PFSK-1 (cell line): ENCODE results near the gene FAM111A.

Experiments used
- FOXP2 ChIP-seq: optimal IDR thresholded peaks from 2 replicates; pipeline ENCODE3; 2011; ENCODE audit warnings: borderline replicate concordance, control low read depth, inconsistent platforms; ENCODE audit not compliant: insufficient read depth; ENCODE audit errors: extremely low read length, extremely low read depth
- POLR2AphosphoS5 ChIP-seq: IDR thresholded peaks from 2 replicates; pipeline ENCODE4 v1.6.1; 2012; ENCODE audit warnings: low read depth, mild to moderate bottlenecking, control low read depth, low read length, moderate library complexity
- SIN3A ChIP-seq: IDR thresholded peaks from 2 replicates; pipeline ENCODE4 v1.6.1; 2012; ENCODE audit warnings: mild to moderate bottlenecking, low read length, moderate library complexity, borderline replicate concordance; ENCODE audit not compliant: insufficient read depth
- TAF1 ChIP-seq: IDR thresholded peaks from 2 replicates; pipeline ENCODE4 v1.6.1; 2012; ENCODE audit warnings: low read length, control low read depth, borderline replicate concordance; ENCODE audit not compliant: insufficient read depth
- TF ChIP-seq, protein P1 (sequence below), 2 experiments: IDR thresholded peaks; 2 replicates each; pipeline versions ENCODE4 v1.6.1 to v1.8.0; 2011 to 2012; ENCODE audit warnings: low read depth in 2 of 2, low read length in 2 of 2, control low read depth in 1 of 2, inconsistent platforms in 1 of 2, mild to moderate bottlenecking in 1 of 2, moderate library complexity in 1 of 2; ENCODE audit not compliant: insufficient read depth in 1 of 2

FAM111A gene

DNA sequence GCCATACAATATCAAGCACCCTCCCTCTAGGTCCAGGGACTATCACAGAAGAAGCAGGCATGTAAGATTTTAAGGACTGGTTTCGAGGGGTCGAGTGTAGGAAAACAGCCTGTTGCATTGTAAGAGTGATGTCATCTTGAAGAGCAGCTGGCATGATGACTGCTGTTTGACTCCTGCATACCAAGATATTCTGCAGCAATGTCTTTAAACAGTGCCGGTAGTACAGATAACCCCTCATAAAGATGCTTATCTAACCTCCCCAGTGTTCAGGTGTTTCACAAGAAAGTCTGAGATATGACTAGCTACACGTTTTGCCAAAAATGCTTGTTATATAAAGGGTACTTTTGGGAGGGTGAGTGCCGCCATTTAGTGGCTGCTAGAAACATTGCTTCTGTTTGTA, 12.0 kb downstream of the FAM111A start:
- TF ChIP-seq TAF1 (no peak), POLR2AphosphoS5 (no peak), FOXP2 (no peak), SIN3A (no peak)
- TF ChIP-seq, protein P1, sequence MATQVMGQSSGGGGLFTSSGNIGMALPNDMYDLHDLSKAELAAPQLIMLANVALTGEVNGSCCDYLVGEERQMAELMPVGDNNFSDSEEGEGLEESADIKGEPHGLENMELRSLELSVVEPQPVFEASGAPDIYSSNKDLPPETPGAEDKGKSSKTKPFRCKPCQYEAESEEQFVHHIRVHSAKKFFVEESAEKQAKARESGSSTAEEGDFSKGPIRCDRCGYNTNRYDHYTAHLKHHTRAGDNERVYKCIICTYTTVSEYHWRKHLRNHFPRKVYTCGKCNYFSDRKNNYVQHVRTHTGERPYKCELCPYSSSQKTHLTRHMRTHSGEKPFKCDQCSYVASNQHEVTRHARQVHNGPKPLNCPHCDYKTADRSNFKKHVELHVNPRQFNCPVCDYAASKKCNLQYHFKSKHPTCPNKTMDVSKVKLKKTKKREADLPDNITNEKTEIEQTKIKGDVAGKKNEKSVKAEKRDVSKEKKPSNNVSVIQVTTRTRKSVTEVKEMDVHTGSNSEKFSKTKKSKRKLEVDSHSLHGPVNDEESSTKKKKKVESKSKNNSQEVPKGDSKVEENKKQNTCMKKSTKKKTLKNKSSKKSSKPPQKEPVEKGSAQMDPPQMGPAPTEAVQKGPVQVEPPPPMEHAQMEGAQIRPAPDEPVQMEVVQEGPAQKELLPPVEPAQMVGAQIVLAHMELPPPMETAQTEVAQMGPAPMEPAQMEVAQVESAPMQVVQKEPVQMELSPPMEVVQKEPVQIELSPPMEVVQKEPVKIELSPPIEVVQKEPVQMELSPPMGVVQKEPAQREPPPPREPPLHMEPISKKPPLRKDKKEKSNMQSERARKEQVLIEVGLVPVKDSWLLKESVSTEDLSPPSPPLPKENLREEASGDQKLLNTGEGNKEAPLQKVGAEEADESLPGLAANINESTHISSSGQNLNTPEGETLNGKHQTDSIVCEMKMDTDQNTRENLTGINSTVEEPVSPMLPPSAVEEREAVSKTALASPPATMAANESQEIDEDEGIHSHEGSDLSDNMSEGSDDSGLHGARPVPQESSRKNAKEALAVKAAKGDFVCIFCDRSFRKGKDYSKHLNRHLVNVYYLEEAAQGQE (IDR thresholded peaks at IDR 0.05; ENCODE audit: insufficient read depth in 1 of 2, low read depth in 2 of 2, low read length in 2 of 2) = no peak

DNA sequence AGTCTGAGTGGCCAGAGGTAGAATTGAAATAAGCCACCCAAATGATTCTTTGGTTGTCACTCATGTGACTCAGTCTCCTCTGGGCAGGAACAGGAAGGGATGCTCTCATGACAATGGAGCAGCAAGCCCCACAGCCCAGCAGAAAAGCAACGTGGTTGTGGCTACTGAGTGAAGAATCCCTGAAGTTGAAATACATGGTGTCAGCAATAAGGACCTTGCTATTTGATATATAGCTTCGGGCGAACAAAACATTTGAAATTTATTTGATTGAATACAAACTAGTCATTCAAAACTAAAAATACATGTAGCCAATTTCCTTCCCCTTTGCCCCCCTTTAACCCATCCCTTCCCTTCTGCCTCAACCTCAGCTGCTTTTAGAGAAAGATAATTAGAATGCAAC, 14.8 kb downstream of the FAM111A start:
- no peak for TF ChIP-seq FOXP2

DNA sequence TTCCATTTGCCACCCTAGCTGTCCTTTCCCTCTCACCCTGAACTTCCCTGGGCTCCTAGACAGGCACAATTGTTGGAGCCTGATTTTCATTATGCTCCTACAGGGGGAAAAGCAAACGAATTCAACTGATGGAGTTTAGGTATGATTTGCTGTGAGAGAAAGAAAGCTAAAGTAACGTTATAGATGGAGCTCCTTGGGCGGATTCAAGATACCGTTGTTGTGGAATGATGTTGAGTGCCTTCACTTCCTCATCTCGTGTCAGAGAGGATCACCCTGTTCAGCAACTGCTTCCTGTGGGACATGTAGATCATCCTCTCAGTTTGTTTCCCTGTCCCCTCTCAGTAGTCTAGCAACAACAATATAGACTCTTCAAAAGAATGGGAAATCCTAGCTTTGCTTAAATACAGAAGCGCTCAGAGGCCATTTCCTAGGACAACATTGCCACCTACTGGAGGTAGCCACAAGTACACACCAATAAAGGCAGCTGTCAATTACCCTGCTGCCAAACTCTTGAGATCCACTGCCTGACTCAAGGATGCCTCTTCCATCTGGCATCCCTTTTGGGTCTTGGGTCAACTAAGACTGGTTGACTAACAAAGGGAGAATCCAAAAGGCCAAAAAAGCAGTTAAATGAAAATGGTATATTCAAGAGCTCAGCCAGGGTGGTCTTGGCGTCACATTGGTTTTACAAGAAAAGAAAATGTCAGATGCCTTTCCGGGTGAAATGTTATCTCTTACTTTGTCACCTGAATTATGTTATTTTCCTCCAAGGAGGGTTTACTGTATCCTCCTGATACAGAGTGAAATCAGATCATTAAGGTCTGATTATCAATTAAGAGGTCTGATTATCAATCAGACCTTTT, 15.8 kb downstream of the FAM111A start:
- no peak for TF ChIP-seq SIN3A
- TF ChIP-seq TAF1 = no peak
- TF ChIP-seq, protein P1 (IDR thresholded peaks at IDR 0.05; ENCODE audit: insufficient read depth in 1 of 2, low read depth in 2 of 2, low read length in 2 of 2) = no peak
- no peak for TF ChIP-seq FOXP2

DNA sequence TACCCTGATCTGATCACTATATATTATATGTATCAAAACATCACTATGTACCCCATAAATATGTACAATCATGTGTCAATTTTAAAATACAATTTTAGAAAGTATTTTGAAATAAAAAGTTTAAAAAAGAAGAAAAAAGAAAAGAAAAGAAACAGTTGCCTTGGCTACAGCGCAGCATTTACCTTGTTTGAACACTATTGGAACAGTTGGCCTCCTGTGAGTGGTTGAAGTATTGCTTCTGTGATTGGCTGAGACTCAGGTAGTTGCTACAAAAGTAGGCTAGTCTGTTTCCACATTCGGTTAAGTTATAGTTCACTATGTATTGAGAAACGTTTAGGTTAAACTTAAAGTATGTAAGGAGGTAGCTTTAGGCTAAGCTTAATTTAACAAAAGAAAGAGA, 21.4 kb downstream of the FAM111A start:
- TF ChIP-seq, protein P1 (IDR thresholded peaks at IDR 0.05; ENCODE audit: insufficient read depth in 1 of 2, low read depth in 2 of 2, low read length in 2 of 2) = no peak
- no peak for TF ChIP-seq FOXP2

DNA sequence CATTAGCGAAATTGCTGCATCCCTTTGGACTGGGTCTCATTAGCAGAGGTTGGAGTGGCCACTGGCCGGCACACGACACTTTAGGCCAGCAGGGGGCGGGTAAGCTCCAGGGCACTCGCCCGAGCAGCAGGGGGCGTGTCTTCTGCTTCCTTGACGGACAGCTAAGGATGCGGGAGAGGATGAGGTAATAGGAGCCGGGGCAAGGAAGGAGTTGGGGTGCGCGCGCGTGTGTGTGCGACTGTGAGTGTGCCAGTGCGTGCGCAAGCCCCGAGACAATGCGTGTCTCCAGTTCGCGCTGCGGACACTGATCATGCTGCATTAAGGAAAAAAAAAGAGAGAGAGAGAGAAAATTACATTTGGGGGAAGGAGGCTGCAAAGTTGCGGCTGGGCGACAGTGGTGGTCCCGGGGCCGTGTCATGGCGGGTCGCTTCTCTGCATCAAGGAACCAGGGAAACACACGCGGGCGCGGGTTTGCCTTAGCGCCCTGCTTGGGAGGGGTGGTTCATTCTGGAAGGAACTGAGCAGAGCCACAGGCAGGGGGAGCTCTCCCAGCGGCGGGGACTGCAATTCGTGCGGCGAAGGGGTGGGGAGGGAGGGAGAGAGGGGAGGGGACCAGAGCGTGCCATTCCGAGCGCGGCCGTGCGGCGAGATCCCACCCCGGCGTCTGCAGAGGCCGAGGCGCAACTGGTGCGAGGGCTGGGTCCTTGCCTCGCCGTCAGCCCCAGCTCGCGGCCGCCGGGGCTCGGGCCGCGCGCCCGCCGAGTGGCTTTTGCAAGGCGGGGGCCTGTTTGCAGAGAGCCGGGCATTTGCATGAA, 29.1 kb downstream of the FAM111A start, which contains the start of gene DTX4:
TSS of gene DTX4 (plus strand) at position 625 of the 815 bp plus-strand sequence. CDS start 464 bp downstream, outside the sequence.
- TF ChIP-seq SIN3A (no peak), TAF1 (no peak), POLR2AphosphoS5 (no peak), FOXP2 (no peak)
- TF ChIP-seq, protein P1 (IDR thresholded peaks at IDR 0.05; ENCODE audit: insufficient read depth in 1 of 2, low read depth in 2 of 2, low read length in 2 of 2) = no peak
